ENCODE results near the gene CHRDL2.

The CHRDL2 gene

DNA sequence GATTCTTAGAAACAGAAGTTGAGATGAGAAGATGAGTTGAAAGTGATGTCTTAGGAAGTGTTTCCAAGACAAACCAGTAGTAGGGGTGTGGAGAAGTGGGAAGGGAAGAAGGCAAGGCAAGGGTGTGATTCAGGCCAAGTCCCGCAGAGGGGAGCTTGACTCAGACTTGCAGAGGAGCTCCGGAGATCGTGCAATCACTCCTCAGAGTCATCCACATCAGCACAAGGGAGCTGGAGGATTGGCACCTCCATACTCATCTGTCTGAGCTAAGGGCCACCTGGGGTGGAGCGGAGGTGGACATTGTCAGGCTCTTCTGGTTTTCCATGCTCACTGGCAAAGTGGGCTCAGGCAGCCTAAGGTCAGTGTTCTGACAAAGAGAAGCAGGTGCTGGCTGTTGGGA, 44.4 kb downstream of the CHRDL2 start:
- peak overlapping the region in 1 of 2 donors; percentile 64 for H3K27ac ChIP-seq
- no peak for DNase-seq (ENCODE audit: low spot score)
- no peak overlapping the region for H3K4me3 ChIP-seq
- TF ChIP-seq, protein P1, sequence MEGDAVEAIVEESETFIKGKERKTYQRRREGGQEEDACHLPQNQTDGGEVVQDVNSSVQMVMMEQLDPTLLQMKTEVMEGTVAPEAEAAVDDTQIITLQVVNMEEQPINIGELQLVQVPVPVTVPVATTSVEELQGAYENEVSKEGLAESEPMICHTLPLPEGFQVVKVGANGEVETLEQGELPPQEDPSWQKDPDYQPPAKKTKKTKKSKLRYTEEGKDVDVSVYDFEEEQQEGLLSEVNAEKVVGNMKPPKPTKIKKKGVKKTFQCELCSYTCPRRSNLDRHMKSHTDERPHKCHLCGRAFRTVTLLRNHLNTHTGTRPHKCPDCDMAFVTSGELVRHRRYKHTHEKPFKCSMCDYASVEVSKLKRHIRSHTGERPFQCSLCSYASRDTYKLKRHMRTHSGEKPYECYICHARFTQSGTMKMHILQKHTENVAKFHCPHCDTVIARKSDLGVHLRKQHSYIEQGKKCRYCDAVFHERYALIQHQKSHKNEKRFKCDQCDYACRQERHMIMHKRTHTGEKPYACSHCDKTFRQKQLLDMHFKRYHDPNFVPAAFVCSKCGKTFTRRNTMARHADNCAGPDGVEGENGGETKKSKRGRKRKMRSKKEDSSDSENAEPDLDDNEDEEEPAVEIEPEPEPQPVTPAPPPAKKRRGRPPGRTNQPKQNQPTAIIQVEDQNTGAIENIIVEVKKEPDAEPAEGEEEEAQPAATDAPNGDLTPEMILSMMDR (IDR thresholded peaks at IDR 0.05), result no peak

DNA sequence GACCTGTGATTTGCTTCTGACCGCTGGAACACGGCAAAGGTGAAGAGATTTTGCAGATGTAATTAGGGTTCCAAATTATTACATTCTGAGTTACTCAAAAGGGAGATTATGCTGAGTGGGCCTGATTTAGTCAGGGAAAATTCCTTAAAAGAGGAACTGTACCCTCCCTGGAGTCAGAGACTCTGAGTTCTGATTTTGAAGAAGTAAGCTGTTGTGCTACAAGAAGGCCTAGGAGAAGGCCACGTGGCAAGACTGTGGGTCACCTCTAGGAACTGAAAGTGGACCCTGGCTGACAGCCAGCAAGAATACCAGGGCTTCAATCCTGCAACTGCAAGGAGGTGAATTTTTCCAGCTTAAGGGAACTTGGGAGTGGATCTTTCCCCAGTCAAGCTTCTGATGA, 45.3 kb downstream of the CHRDL2 start:
- TF ChIP-seq, protein P1 (IDR thresholded peaks at IDR 0.05), result no peak
- no peak overlapping the region for H3K27ac ChIP-seq
- no peak overlapping the region for H3K4me3 ChIP-seq
- DNase-seq (ENCODE audit: low spot score), result no peak

DNA sequence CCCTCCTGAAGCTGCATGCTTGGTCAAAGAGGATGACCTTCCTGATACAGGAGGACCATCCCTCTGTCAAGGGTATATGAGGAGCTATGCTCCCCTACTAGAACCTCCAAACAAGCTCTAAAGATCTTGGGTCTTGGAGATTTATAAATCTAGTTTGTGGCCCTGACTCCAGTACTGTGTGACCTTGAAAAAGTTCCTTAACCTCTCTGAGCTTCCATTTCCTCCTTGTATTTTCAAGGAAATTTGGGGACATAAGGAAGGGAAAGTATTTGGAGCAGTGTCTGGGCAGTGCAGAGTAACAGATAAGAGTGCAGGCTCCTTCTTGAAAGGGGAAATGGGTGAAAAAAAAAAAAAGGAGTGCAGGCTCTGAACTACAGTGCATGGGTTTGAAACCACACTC, 45.9 kb downstream of the CHRDL2 start:
- TF ChIP-seq, protein P1 (IDR thresholded peaks at IDR 0.05), result no peak
- H3K27ac ChIP-seq, result no peak overlapping the region
- no peak overlapping the region for H3K4me3 ChIP-seq
- no peak for DNase-seq (ENCODE audit: low spot score)

DNA sequence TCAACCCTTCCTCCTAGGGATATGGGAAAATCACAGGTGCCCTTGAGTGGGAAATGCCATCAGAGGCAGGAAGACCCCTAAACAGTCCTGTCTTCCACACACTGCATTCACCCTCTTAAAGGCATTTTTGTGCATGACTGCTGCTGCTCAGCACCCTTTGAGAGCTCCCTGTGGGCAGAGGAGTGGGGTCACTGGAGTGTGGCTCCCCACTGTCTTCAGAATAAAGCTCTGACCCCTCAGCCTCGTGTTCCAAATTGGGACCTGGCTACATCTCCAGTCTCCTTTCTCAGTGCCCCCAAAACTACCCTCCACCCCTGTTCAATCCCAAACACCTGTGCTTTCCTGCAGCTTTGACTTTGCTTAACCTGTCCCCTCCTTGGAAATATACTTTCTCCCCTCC, 46.6 kb downstream of the CHRDL2 start:
- H3K27ac ChIP-seq, result no peak overlapping the region
- TF ChIP-seq, protein P1 (IDR thresholded peaks at IDR 0.05), result no peak
- DNase-seq (ENCODE audit: low spot score), result no peak
- H3K4me3 ChIP-seq, result no peak overlapping the region

DNA sequence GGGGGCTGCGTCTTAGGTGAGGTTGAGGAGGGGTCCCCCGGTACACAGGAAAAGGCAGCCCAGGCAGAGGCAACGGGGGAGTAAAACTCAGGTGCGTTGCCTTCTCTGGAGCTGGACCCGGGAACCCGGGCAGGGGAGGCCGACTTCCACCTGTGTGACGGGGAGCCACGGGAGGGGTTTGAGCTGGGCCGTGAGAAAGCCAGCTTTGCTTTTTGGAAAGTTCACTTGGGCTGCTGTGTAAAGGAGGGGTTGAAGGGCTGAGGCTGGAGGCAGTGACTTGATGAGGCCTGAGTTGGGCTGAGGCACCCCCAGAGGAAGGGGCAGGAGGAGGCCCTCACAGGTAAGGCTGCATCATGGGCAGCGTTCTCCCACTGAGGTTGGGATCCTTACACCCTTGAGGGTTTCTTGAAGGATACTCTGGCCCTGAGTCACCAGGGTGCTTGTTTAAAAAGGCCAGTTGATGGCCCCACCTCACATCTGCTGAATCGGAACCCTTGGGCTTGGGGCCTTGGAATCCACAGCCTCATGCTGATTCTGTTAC, 47.2 kb downstream of the CHRDL2 start:
- H3K27ac ChIP-seq, result no peak overlapping the region
- peak overlapping the region; percentile 79 for H3K4me3 ChIP-seq
- TF ChIP-seq, protein P1 (IDR thresholded peaks at IDR 0.05), result no peak
- DNase-seq (ENCODE audit: low spot score), result peak; percentile 65

DNA sequence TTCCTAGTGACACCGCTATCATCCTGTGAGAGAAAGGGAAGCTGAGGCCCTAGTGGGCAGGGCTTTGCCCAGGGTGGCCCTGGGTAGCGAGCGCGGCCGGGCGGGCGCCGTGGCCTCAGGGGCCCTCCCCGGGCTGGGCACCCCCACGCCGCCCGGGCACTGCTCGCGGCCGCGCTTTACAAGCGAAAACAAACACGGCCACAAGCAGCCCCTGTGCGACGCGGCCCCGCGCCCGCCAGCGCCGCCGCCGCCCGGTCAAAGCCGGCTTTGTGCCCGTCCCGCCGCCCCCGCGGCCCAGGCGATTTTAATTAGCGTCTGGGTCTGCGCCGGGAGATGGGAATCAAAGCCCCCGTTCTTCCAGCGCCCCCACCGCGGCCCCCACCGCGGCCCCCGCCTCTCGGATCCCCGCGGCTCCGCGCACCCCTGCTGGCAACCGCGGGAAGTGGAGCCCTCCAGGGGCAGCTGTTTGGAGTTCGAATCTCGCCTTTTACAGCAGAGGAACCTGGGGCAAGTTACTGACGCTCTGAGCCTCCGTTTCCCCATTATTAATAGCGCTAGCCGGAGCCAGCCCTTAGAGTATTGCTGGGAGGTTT, 47.9 kb downstream of the CHRDL2 start:
- Histone ChIP-seq H3K27ac (peak overlapping the region; percentile 15 to 16), H3K4me3 (peak overlapping the region; percentile 79)
- TF ChIP-seq, protein P1 (IDR thresholded peaks at IDR 0.05), result peak; percentile 29
- peak; percentile 72 for DNase-seq (ENCODE audit: low spot score)

DNA sequence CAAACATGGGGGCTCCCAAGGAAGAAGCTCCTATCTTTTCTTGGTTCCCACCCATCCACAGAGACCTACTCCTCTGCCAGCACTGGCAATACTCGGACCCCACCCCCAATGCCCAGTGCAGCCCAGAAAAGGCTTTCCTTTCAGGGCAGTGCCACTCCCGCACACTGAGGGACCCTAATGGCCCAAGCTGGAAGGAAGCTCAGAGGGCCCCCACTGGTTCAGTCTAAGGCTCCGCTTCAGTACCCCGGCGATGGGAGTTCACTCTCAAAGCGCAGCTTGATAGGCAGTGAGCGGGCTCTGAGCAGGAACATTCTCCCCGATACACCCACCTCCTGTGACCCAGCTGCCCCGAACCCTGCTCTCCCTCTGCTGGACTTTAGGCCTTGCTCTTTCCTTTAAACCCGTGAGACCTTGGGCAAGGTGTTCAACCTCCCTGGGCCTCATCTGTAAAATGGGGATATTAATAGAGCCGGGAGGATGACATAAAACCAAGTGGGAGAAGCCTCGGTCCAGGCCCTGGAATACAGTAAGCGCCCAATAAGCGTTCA, 48.4 kb downstream of the CHRDL2 start:
- H3K27ac ChIP-seq, result peak overlapping the region in 1 of 2 donors; percentile 15
- TF ChIP-seq, protein P1 (IDR thresholded peaks at IDR 0.05), result no peak
- peak overlapping the region; percentile 79 for H3K4me3 ChIP-seq
- DNase-seq (ENCODE audit: low spot score), result peak; percentile 60

All from coronary artery (tissue), 2 donors.